ENCODE data around the gene KCNQ1.

- TF ChIP-seq POLR2AphosphoS5 (IDR thresholded peaks at IDR 0.05; ENCODE audit: low read depth, low read length) (no peak), CTCF (IDR thresholded peaks at IDR 0.05) (no peak), JUND (IDR thresholded peaks at IDR 0.05) (no peak), EP300 (IDR thresholded peaks at IDR 0.05; ENCODE audit: borderline replicate concordance in 1 of 2, low read depth in 1 of 2, low read length in 1 of 2) (no peak), REST (IDR thresholded peaks at IDR 0.05; ENCODE audit: low read depth, low read length) (no peak), FOXM1 (IDR thresholded peaks at IDR 0.05; ENCODE audit: low read depth) (no peak), NFIC (IDR thresholded peaks at IDR 0.05; ENCODE audit: borderline replicate concordance) (no peak)
- TF ChIP-seq, protein P1, sequence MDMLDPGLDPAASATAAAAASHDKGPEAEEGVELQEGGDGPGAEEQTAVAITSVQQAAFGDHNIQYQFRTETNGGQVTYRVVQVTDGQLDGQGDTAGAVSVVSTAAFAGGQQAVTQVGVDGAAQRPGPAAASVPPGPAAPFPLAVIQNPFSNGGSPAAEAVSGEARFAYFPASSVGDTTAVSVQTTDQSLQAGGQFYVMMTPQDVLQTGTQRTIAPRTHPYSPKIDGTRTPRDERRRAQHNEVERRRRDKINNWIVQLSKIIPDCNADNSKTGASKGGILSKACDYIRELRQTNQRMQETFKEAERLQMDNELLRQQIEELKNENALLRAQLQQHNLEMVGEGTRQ (IDR thresholded peaks at IDR 0.05; ENCODE audit: borderline replicate concordance, low read depth, low read length) = no peak
These were observed 138.3 kb downstream of the KCNQ1 start for GRCh38 chr11:2582946-2583604.

Measured in SK-N-SH (cell line).